HepG2 (cell line): Measurements from ENCODE around the gene NKAIN4. TPM values are rescaled to one million over a fixed set of nuclear protein-coding genes. Genes with fewer than 3 reads are reported as not detected.

Experiments used
- CBX2 ChIP-seq, 2 experiments: fragments of 200-600 bp in 1 of 2; sonication (generic); formaldehyde crosslinking in 1 of 2; IDR thresholded peaks; 2 replicates each; pipeline versions ENCODE4 v1.7.0 to v1.8.1; 2018 to 2022; ENCODE audit warnings: low read depth in 2 of 2, low read length in 1 of 2, mild to moderate bottlenecking in 1 of 2, missing genetic modification reagents in 1 of 2
- CHD4 ChIP-seq: fragments of 200-600 bp; sonication (generic); IDR thresholded peaks from 2 replicates; pipeline ENCODE4 v1.7.0; 2017; ENCODE audit warnings: mild to moderate bottlenecking, low read length, borderline replicate concordance
- EZH2 ChIP-seq: conservative IDR thresholded peaks from 2 replicates; pipeline ENCODE4 v1.6.1; 2012; ENCODE audit warnings: mild to moderate bottlenecking, low read depth, low read length, moderate library complexity
- GATAD2A ChIP-seq: IDR thresholded peaks from 2 replicates; pipeline ENCODE4 v1.6.1; 2016
- HOXA3 ChIP-seq: sonication (generic); formaldehyde crosslinking; IDR thresholded peaks from 2 replicates; pipeline ENCODE4 v1.5.0; 2020; ENCODE audit warnings: missing genetic modification reagents
- SNRNP70 ChIP-seq: fragments of 200-400 bp; formaldehyde crosslinking; IDR thresholded peaks from 2 replicates; pipeline ENCODE4 v1.6.1; 2017; ENCODE audit warnings: mild to moderate bottlenecking, low read depth, low read length, moderate library complexity
- TIGD3 ChIP-seq: sonication (generic); formaldehyde crosslinking; IDR thresholded peaks from 2 replicates; pipeline ENCODE4 v1.5.1; 2020; ENCODE audit warnings: mild to moderate bottlenecking, missing genetic modification reagents, borderline replicate concordance
- ZFYVE20 ChIP-seq: sonication (generic); formaldehyde crosslinking; IDR thresholded peaks from 2 replicates; pipeline ENCODE4 v1.8.0; 2023; ENCODE audit warnings: low read depth, mild to moderate bottlenecking, moderate library complexity, missing genetic modification reagents, borderline replicate concordance
- ZMYM2 ChIP-seq: sonication (generic); formaldehyde crosslinking; IDR thresholded peaks from 2 replicates; pipeline ENCODE4 v1.8.0; 2022; ENCODE audit warnings: mild to moderate bottlenecking, missing genetic modification reagents
- ZNF180 ChIP-seq: sonication (generic); formaldehyde crosslinking; IDR thresholded peaks from 2 replicates; pipeline ENCODE4 v1.4.0; 2020; ENCODE audit warnings: low read depth, missing genetic modification reagents, borderline replicate concordance
- ZNF24 ChIP-seq: fragments of 450-650 bp; IDR thresholded peaks from 2 replicates; pipeline ENCODE4 v1.6.1; 2017; ENCODE audit warnings: antibody characterized with exemption, mild to moderate bottlenecking
- ZNF337 ChIP-seq: sonication (generic); formaldehyde crosslinking; IDR thresholded peaks from 2 replicates; pipeline ENCODE4 v1.5.1; 2020; ENCODE audit warnings: missing genetic modification reagents, low read depth, mild to moderate bottlenecking, borderline replicate concordance
- ZNF382 ChIP-seq: sonication (generic); formaldehyde crosslinking; IDR thresholded peaks from 2 replicates; pipeline ENCODE4 v1.5.0; 2020; ENCODE audit warnings: missing genetic modification reagents, mild to moderate bottlenecking, borderline replicate concordance
- ZNF563 ChIP-seq: sonication (generic); formaldehyde crosslinking; IDR thresholded peaks from 2 replicates; pipeline ENCODE4 v1.8.0; 2022; ENCODE audit warnings: mild to moderate bottlenecking, moderate library complexity, missing genetic modification reagents
- ZNF749 ChIP-seq: sonication (generic); formaldehyde crosslinking; IDR thresholded peaks from 2 replicates; pipeline ENCODE4 v1.8.0; 2022; ENCODE audit warnings: mild to moderate bottlenecking, missing genetic modification reagents, moderate library complexity, borderline replicate concordance
- polyA plus RNA-seq, 8 experiments: library from polyadenylated mRNA; depleted of rRNA in 3 of 8; stranded (reverse) in 7 of 8; unstranded in 1 of 8; fragments of >200 nt; fragmentation: Illumina TruSeq in 4 of 8; extraction: Trizol in 4 of 8; gene quantifications; 2 replicates each; pipeline versions ENCODE4 v1.2.1 to v1.2.3, GENCODE V29; 2011 to 2016; ENCODE audit warnings: low read depth in 4 of 8, missing spikeins in 1 of 8, mixed read lengths in 1 of 8; ENCODE audit not compliant: insufficient read depth in 1 of 8
- total RNA-seq, 5 experiments: library from RNA; depleted of rRNA; stranded (reverse); fragments of >200 nt; fragmentation: Illumina TruSeq; extraction: Trizol; gene quantifications; 2 replicates each; pipeline ENCODE4 v1.2.3, GENCODE V29; 2016; ENCODE audit warnings: low read depth in 1 of 5
- TF ChIP-seq, protein P1 (sequence below): sonication (generic); formaldehyde crosslinking; IDR thresholded peaks from 2 replicates; pipeline ENCODE4 v1.4.0; 2020; ENCODE audit warnings: mild to moderate bottlenecking, missing genetic modification reagents, borderline replicate concordance

NKAIN4 gene
- total and polyA plus RNA-seq, 2 of the 13 experiments (the other 11 are each of a cell fraction or from before 2014, with no cell fraction given) = not detected

DNA sequence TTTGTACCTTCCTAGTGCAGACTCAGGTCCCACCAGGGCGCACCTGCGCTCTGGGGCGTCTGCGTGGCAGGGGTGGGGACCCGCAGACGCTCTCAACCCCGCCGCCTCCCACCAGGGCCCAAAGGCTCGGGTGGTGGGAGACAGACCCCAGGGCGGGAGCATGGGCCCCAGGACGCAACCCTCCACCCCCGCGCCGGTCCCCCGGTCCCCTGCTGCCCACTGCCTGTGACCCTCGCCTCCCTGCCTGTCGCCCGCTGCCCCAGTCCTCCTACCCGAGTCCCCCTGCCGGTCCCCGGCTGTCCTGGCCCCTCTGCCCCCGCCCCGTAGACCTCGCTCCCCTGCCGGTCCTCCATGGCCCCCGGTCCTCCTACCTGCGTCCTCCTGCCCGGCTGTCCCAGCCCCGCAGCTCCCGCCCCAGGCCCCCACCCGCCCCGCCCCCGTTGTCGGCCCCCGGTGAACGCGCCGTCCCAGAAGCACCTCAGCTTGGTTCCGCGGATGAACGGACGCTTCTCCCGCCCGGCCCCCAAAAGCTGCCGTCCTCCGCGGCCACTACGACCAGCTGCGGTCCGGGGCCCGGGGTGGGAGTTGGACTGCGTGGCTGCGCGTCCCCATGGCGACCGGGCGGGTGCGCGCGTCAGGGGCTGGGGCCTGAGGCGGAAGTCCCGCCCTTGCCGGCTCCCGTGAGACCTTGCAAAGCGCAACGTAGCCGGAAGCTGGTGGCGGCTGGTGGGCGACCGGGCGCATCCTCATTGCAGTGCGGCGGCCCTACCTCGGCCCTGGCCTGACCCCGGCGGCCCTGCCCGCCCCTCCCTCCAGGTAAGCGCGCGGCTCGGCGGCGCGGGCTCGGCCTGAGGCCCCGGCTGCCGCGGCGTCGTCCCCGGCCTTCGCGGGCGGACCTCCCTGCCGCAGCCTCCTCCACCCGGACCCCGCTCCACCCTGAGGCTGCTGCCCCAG is 18.1 kb upstream of the NKAIN4 start, which contains the start of gene ARFGAP1 (continued):
- TF ChIP-seq, protein P1, sequence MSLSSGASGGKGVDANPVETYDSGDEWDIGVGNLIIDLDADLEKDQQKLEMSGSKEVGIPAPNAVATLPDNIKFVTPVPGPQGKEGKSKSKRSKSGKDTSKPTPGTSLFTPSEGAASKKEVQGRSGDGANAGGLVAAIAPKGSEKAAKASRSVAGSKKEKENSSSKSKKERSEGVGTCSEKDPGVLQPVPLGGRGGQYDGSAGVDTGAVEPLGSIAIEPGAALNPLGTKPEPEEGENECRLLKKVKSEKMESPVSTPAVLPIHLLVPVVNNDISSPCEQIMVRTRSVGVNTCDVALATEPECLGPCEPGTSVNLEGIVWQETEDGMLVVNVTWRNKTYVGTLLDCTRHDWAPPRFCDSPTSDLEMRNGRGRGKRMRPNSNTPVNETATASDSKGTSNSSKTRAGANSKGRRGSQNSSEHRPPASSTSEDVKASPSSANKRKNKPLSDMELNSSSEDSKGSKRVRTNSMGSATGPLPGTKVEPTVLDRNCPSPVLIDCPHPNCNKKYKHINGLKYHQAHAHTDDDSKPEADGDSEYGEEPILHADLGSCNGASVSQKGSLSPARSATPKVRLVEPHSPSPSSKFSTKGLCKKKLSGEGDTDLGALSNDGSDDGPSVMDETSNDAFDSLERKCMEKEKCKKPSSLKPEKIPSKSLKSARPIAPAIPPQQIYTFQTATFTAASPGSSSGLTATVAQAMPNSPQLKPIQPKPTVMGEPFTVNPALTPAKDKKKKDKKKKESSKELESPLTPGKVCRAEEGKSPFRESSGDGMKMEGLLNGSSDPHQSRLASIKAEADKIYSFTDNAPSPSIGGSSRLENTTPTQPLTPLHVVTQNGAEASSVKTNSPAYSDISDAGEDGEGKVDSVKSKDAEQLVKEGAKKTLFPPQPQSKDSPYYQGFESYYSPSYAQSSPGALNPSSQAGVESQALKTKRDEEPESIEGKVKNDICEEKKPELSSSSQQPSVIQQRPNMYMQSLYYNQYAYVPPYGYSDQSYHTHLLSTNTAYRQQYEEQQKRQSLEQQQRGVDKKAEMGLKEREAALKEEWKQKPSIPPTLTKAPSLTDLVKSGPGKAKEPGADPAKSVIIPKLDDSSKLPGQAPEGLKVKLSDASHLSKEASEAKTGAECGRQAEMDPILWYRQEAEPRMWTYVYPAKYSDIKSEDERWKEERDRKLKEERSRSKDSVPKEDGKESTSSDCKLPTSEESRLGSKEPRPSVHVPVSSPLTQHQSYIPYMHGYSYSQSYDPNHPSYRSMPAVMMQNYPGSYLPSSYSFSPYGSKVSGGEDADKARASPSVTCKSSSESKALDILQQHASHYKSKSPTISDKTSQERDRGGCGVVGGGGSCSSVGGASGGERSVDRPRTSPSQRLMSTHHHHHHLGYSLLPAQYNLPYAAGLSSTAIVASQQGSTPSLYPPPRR (CRISPR knock-in tag) = no peak
- TF ChIP-seq GATAD2A (CRISPR knock-in tag) (peak; percentile 35; the same call in 1 of the 2 replicates), HOXA3 (CRISPR knock-in tag) (peak; percentile 95), TIGD3 (CRISPR knock-in tag) (no peak; the same call in 1 of the 2 replicates), ZNF563 (peak; percentile 95), CBX2 (IDR thresholded peaks at IDR 0.05; ENCODE audit: low read depth, low read length) (no peak), CBX2 (CRISPR knock-in tag; IDR thresholded peaks at IDR 0.05; ENCODE audit: low read depth) (no peak), ZNF382 (CRISPR knock-in tag) (no peak), ZMYM2 (no peak), ZFYVE20 (CRISPR knock-in tag) (0 out of 2 replicates have a peak, but pooled peaks have one; percentile 20), ZNF180 (CRISPR knock-in tag) (no peak), ZNF749 (CRISPR knock-in tag) (peak; percentile 86; the same call in 1 of the 2 replicates), SNRNP70 (no peak), ZNF337 (CRISPR knock-in tag) (no peak), CHD4 (no peak), ZNF24 (no peak), EZH2 (no peak)
